Measurements from ENCODE around the gene EXD1. TPM values are rescaled to one million over a fixed set of nuclear protein-coding genes. Genes with fewer than 3 reads are reported as not detected.

Gene EXD1
- total RNA-seq, 1 donor from 2014 or later = not detected

DNA sequence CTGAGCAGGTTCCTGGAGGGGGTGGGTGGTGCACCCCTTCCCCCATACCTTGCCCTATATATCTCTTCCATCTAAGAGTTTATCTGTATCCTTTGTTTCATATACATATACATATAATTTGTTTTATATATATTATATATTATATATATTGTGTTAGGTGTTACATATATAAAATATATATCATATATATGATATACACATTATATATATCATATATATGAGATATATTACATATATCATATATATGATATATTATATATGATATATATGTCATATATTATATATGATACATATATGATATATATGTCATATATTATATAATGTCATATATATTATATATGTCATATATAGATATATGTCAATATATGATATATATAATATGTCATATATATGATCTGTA is 31.1 kb downstream of the EXD1 start:
- Mint-ChIP-seq H3K27me3 (no peaks in the 10 kb centered on the region), H3K36me3 (no peaks in the 10 kb centered on the region), H3K4me1 (ENCODE audit: unreplicated experiment) (no peaks in the 10 kb centered on the region), H3K4me3 (no peak overlapping the region), H3K27ac (no peak overlapping the region), H3K9me3 (no peaks in the 10 kb centered on the region)
- no peak for TF ChIP-seq CTCF (conservative IDR thresholded peaks at IDR 0.05)
- no peak for DNase-seq (ENCODE audit: extremely low spot score, unreplicated experiment)

DNA sequence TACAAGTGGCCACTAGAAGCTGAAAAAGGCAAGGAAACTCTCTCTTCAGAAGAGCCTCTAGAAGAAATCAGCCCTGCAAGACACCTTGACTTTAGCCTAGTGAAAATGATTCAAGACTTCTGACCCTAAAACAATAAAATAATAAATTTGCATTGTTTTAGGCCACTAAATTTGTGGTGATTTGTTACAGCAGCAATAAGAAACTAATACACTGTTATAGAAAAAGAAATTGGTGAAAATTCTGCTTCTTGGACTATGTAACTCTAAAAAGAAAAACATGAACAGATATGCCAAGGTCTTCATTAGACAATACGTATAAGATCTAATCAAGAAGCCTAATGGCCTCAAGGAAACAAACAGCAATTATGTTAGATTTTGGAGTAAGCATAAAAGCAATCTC is 36.1 kb downstream of the EXD1 start:
- Mint-ChIP-seq H3K27me3 (no peaks in the 10 kb centered on the region), H3K36me3 (no peaks in the 10 kb centered on the region)
- TF ChIP-seq CTCF (conservative IDR thresholded peaks at IDR 0.05) = no peak

GRCh38 chr15:41183581-41183980 is 47.0 kb downstream of the EXD1 start:
- no peak for TF ChIP-seq CTCF (conservative IDR thresholded peaks at IDR 0.05)
- H3K27me3 Mint-ChIP-seq = peaks cover 3% of the 10 kb centered on the region
- no peaks in the 10 kb centered on the region for H3K36me3 Mint-ChIP-seq
- H3K4me3 Mint-ChIP-seq = no peak overlapping the region
- H3K27ac Mint-ChIP-seq = no peak overlapping the region
- H3K9me3 Mint-ChIP-seq = no peaks in the 10 kb centered on the region
- H3K4me1 Mint-ChIP-seq (ENCODE audit: unreplicated experiment) = peaks cover 5% of the 10 kb centered on the region
- DNase-seq (ENCODE audit: extremely low spot score, unreplicated experiment) = no peak

More for the DNA sequence above, 36.1 kb downstream of the EXD1 start:
- no peaks in the 10 kb centered on the region for H3K4me1 Mint-ChIP-seq (ENCODE audit: unreplicated experiment)
- H3K4me3 Mint-ChIP-seq = no peak overlapping the region
- no peaks in the 10 kb centered on the region for H3K9me3 Mint-ChIP-seq
- H3K27ac Mint-ChIP-seq = no peak overlapping the region
- DNase-seq (ENCODE audit: extremely low spot score, unreplicated experiment) = no peak

- Mint-ChIP-seq H3K27ac (no peak overlapping the region), H3K4me1 (ENCODE audit: unreplicated experiment) (peaks cover 5% of the 10 kb centered on the region)
- TF ChIP-seq CTCF (conservative IDR thresholded peaks at IDR 0.05) = no peak
These were observed 48.3 kb downstream of the EXD1 start for GRCh38 chr15:41182266-41182665.

DNA sequence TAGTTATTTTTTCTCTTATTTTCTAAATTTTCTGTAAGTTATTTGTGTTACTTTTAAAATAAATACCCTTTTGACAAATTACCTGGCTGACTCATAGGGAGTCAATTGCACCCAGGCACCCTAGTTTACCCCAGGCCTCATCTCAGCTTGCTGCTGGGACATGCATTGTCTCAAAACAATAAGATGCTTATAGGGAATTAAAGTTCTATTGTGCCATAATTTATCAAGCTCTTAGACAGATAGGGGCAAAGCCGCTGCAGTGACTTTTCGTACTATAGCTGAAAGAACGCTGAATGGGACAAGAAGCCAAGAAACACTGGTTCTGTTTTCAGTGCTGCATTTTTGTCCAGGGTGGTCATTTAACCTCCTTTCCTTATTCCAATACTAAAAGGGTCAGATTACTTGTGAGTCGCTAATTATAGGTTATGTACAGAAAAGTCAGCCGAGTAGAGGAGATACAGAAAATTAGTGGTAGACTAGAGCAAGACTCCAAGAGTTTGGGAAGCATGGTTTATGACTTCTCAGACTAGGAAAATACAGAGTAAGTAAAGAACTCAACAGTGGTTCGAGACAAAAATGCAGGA is 50.3 kb downstream of the EXD1 start:
- TF ChIP-seq CTCF (conservative IDR thresholded peaks at IDR 0.05) = no peak
- Mint-ChIP-seq H3K27me3 (peaks cover 3% of the 10 kb centered on the region), H3K9me3 (no peaks in the 10 kb centered on the region), H3K4me3 (no peak overlapping the region), H3K36me3 (no peaks in the 10 kb centered on the region), H3K27ac (no peak overlapping the region), H3K4me1 (ENCODE audit: unreplicated experiment) (peaks cover 5% of the 10 kb centered on the region)
- DNase-seq (ENCODE audit: extremely low spot score, unreplicated experiment) = no peak

More at GRCh38 chr15:41182266-41182665, 48.3 kb downstream of the EXD1 start:
- Mint-ChIP-seq H3K27me3 (peaks cover 3% of the 10 kb centered on the region), H3K4me3 (no peak overlapping the region), H3K36me3 (no peaks in the 10 kb centered on the region), H3K9me3 (no peaks in the 10 kb centered on the region)
- no peak for DNase-seq (ENCODE audit: extremely low spot score, unreplicated experiment)

GRCh38 chr15:41169781-41170180 is 60.8 kb downstream of the EXD1 start:
- DNase-seq (ENCODE audit: extremely low spot score, unreplicated experiment) = no peak
- no peaks in the 10 kb centered on the region for H3K27me3 Mint-ChIP-seq

More at GRCh38 chr15:41169781-41170180, 60.8 kb downstream of the EXD1 start:
- no peak overlapping the region for H3K4me3 Mint-ChIP-seq
- no peak overlapping the region for H3K27ac Mint-ChIP-seq
- H3K9me3 Mint-ChIP-seq = no peaks in the 10 kb centered on the region
- TF ChIP-seq CTCF (conservative IDR thresholded peaks at IDR 0.05) = no peak
- no peaks in the 10 kb centered on the region for H3K4me1 Mint-ChIP-seq (ENCODE audit: unreplicated experiment)
- no peaks in the 10 kb centered on the region for H3K36me3 Mint-ChIP-seq
